GM12878 (cell line): ENCODE measurements around the gene EFNA2. TPM values are rescaled to one million over a fixed set of nuclear protein-coding genes. Genes with fewer than 3 reads are reported as not detected.

ENCODE experiments used
- BMI1 ChIP-seq: fragments of 450-650 bp; IDR thresholded peaks from 2 replicates; pipeline ENCODE4 v1.6.1; 2016; ENCODE audit warnings: mild to moderate bottlenecking, moderate library complexity, borderline replicate concordance
- BRCA1 ChIP-seq: IDR thresholded peaks from 2 replicates; pipeline ENCODE4 v1.6.1; 2011; ENCODE audit warnings: low read depth, low read length, improper control_type of control experiment
- CBX3 ChIP-seq: fragments of 200-600 bp; sonication (generic); IDR thresholded peaks from 2 replicates; pipeline ENCODE4 v1.6.1; 2016; ENCODE audit warnings: low read depth, borderline replicate concordance
- CUX1 ChIP-seq: IDR thresholded peaks from 2 replicates; pipeline ENCODE4 v1.6.1; 2012; ENCODE audit warnings: improper control_type of control experiment, low read depth, low read length; ENCODE audit not compliant: insufficient replicate concordance
- DPF2 ChIP-seq: fragments of 450-650 bp; IDR thresholded peaks from 2 replicates; pipeline ENCODE4 v1.6.1; 2017; ENCODE audit warnings: mild to moderate bottlenecking
- E4F1 ChIP-seq: fragments of 450-650 bp; IDR thresholded peaks from 2 replicates; pipeline ENCODE4 v1.6.1; 2018; ENCODE audit warnings: borderline replicate concordance, mild to moderate bottlenecking; ENCODE audit not compliant: partially characterized antibody
- ESRRA ChIP-seq: IDR thresholded peaks from 2 replicates; pipeline ENCODE4 v1.6.1; 2012; ENCODE audit warnings: mild to moderate bottlenecking, low read length, improper control_type of control experiment
- HDAC2 ChIP-seq: fragments of 200-600 bp; sonication (generic); IDR thresholded peaks from 2 replicates; pipeline ENCODE4 v1.6.1; 2017
- IRF4 ChIP-seq: IDR thresholded peaks from 2 replicates; pipeline ENCODE4 v1.6.1; 2011; ENCODE audit warnings: low read depth, low read length
- KLF5 ChIP-seq: fragments of 450-650 bp; IDR thresholded peaks from 2 replicates; pipeline ENCODE4 v1.6.1; 2014; ENCODE audit warnings: mild to moderate bottlenecking; ENCODE audit not compliant: partially characterized antibody
- NFYB ChIP-seq: IDR thresholded peaks from 2 replicates; pipeline ENCODE4 v1.6.1; 2011; ENCODE audit warnings: low read depth, mild to moderate bottlenecking, low read length, improper control_type of control experiment, moderate library complexity; ENCODE audit not compliant: insufficient read depth
- NR2C1 ChIP-seq: fragments of 450-650 bp; IDR thresholded peaks from 2 replicates; pipeline ENCODE4 v1.6.1; 2017; ENCODE audit warnings: antibody characterized with exemption, mild to moderate bottlenecking, moderate library complexity
- PAX8 ChIP-seq: fragments of 450-650 bp; IDR thresholded peaks from 2 replicates; pipeline ENCODE4 v1.6.1; 2017; ENCODE audit warnings: mild to moderate bottlenecking, moderate library complexity
- POLR2A ChIP-seq: IDR thresholded peaks from 2 replicates; pipeline ENCODE4 v1.6.1; 2011; ENCODE audit warnings: low read depth, mild to moderate bottlenecking, low read length
- RAD21 ChIP-seq: IDR thresholded peaks from 2 replicates; pipeline ENCODE4 v1.6.1; 2011; ENCODE audit warnings: mild to moderate bottlenecking, low read depth, low read length, moderate library complexity; ENCODE audit not compliant: insufficient read depth
- RFX5 ChIP-seq: IDR thresholded peaks from 2 replicates; pipeline ENCODE4 v1.6.1; 2011; ENCODE audit warnings: low read depth, low read length, improper control_type of control experiment
- YY1 ChIP-seq: IDR thresholded peaks from 2 replicates; pipeline ENCODE4 v1.6.1; 2011; ENCODE audit warnings: low read depth, mild to moderate bottlenecking, low read length
- ZNF217 ChIP-seq: fragments of 450-650 bp; IDR thresholded peaks from 2 replicates; pipeline ENCODE4 v1.6.1; 2017; ENCODE audit warnings: antibody characterized with exemption, mild to moderate bottlenecking
- ZNF687 ChIP-seq: fragments of 450-650 bp; IDR thresholded peaks from 2 replicates; pipeline ENCODE4 v1.6.1; 2017; ENCODE audit warnings: mild to moderate bottlenecking, moderate library complexity
- polyA plus RNA-seq, 11 experiments: library from polyadenylated mRNA; depleted of rRNA in 4 of 11; unstranded in 6 of 11; stranded (reverse) in 5 of 11; fragments of >200 nt; fragmentation: Nextera tagmentation in 4 of 11; fragmentation: Illumina TruSeq in 1 of 11; extraction: Ambion mirVana in 4 of 11; extraction: Trizol in 1 of 11; gene quantifications; 1 replicate in 1 of 11; 2 replicates in 10 of 11; pipeline versions ENCODE4 v1.2.1 to v1.2.3, GENCODE V29; 2011 to 2016; ENCODE audit warnings: inconsistent platforms in 2 of 11, missing spikeins in 2 of 11, low read depth in 1 of 11
- total RNA-seq, 4 experiments: library from RNA; depleted of rRNA in 3 of 4; stranded (reverse); fragments of >200 nt in 3 of 4; fragmentation: Illumina TruSeq in 1 of 4; extraction: Trizol in 1 of 4; gene quantifications; 2 replicates each; pipeline versions ENCODE4 v1.2.1 to v1.2.3, GENCODE V29; 2013 to 2021

The EFNA2 gene
- total and polyA plus RNA-seq, 10 of the 15 experiments (the other 5 are each of a cell fraction or from before 2014, with no cell fraction given) = not detected

- TF ChIP-seq RAD21 = peak; percentile 65
- no peak for TF ChIP-seq BMI1
- no peak for TF ChIP-seq CUX1
- peak; percentile 81; the same call in 1 of the 2 replicates for TF ChIP-seq ZNF217
- TF ChIP-seq NR2C1 = peak; percentile 32; the same call in 1 of the 2 replicates
- TF ChIP-seq ZNF687 = no peak
- no peak for TF ChIP-seq RFX5
- TF ChIP-seq POLR2A = peak; percentile 5; the same call in 1 of the 2 replicates
- no peak for TF ChIP-seq YY1
- TF ChIP-seq HDAC2 = no peak
- no peak for TF ChIP-seq IRF4
- no peak for TF ChIP-seq BRCA1
- no peak for TF ChIP-seq NFYB
- TF ChIP-seq E4F1 = no peak
- no peak for TF ChIP-seq CBX3
- TF ChIP-seq PAX8 = no peak
- TF ChIP-seq ESRRA = peak; percentile 92; the same call in 1 of the 2 replicates
- peak; percentile 75 for TF ChIP-seq DPF2
- no peak for TF ChIP-seq KLF5
- TF ChIP-seq, all 136 proteins: peak for 28
Observed at GRCh38 chr19:1248786-1249297, 36.8 kb upstream of the EFNA2 start (continued).
